Neural cell (in vitro differentiated cells): Measurements from ENCODE around the gene CYP46A1. TPM values are rescaled to one million over a fixed set of nuclear protein-coding genes. Genes with fewer than 3 reads are reported as not detected.

Source experiments
- H2AFZ ChIP-seq: fragments of 200-600, 300-800 bp; sonication (generic), shearing (Covaris generic); 2 replicates; pipeline ENCODE4 v1.6.0; 2014; ENCODE audit warnings: low read depth, mild to moderate bottlenecking, antibody characterized with exemption, low read length, moderate library complexity
- H3F3A ChIP-seq: fragments of 200-600 bp; shearing (Covaris generic); 2 replicates; pipeline ENCODE4 v1.6.1; 2016; ENCODE audit warnings: mild to moderate bottlenecking, moderate library complexity, mixed read lengths, antibody characterized with exemption, low read length; ENCODE audit not compliant: insufficient read depth, poor library complexity, severe bottlenecking
- H3K27ac ChIP-seq: fragments of 200-600, 300-800 bp; sonication (generic), shearing (Covaris generic); 2 replicates; pipeline ENCODE4 v1.5.1; 2014; ENCODE audit warnings: mild to moderate bottlenecking, low read length, moderate library complexity
- H3K27me3 ChIP-seq: fragments of 300-800, 200-600 bp; sonication (generic), shearing (Covaris generic); 2 replicates; pipeline ENCODE4 v1.6.0; 2014; ENCODE audit warnings: mild to moderate bottlenecking, low read depth, low read length, moderate library complexity; ENCODE audit not compliant: insufficient read depth
- H3K36me3 ChIP-seq: fragments of 300-800, 200-600 bp; sonication (generic), shearing (Covaris generic); 2 replicates; pipeline ENCODE4 v1.5.1; 2014; ENCODE audit warnings: mild to moderate bottlenecking, antibody characterized with exemption, low read length, moderate library complexity; ENCODE audit not compliant: insufficient read depth
- H3K4me2 ChIP-seq: fragments of 300-800, 200-600 bp; sonication (generic), shearing (Covaris generic); 2 replicates; pipeline ENCODE4 v1.6.0; 2014; ENCODE audit warnings: mild to moderate bottlenecking, low read length
- H3K4me3 ChIP-seq: fragments of 300-800, 200-600 bp; sonication (generic), shearing (Covaris generic); 2 replicates; pipeline ENCODE4 v1.5.1; 2014; ENCODE audit warnings: mild to moderate bottlenecking, low read length, moderate library complexity
- H3K79me2 ChIP-seq: fragments of 200-600 bp; shearing (Covaris generic); replicated peaks from 2 replicates; pipeline ENCODE4 v1.6.0; 2014; ENCODE audit warnings: mild to moderate bottlenecking, low read length, moderate library complexity; ENCODE audit not compliant: insufficient read depth
- H3K9ac ChIP-seq: fragments of 300-800, 200-600 bp; sonication (generic), shearing (Covaris generic); 2 replicates; pipeline ENCODE4 v1.6.1; 2016; ENCODE audit warnings: mild to moderate bottlenecking, low read length, mixed read lengths
- H3K9me2 ChIP-seq: fragments of 200-600 bp; shearing (Covaris generic); 2 replicates; pipeline ENCODE4 v1.6.1; 2016; ENCODE audit warnings: mild to moderate bottlenecking, low read length, mixed read lengths; ENCODE audit not compliant: insufficient read depth
- H3K9me3 ChIP-seq: fragments of 200-600, 300-800 bp; sonication (generic), shearing (Covaris generic); 2 replicates; pipeline ENCODE4 v1.6.1; 2016; ENCODE audit warnings: mild to moderate bottlenecking, mixed run types, low read length, moderate library complexity, mixed read lengths
- H4K20me1 ChIP-seq: fragments of 200-600 bp; shearing (Covaris generic); 2 replicates; pipeline ENCODE4 v1.6.1; 2016; ENCODE audit warnings: mild to moderate bottlenecking, mixed run types; ENCODE audit not compliant: insufficient read depth
- CTCF ChIP-seq: fragments of 450-650 bp; IDR thresholded peaks from 2 replicates; pipeline ENCODE4 v1.5.1; 2014; ENCODE audit warnings: antibody characterized with exemption, mild to moderate bottlenecking, moderate library complexity; ENCODE audit not compliant: poor library complexity, severe bottlenecking
- EP300 ChIP-seq: fragments of 450-650 bp; conservative IDR thresholded peaks from 2 replicates; pipeline ENCODE4 v1.6.1; 2014; ENCODE audit warnings: antibody characterized with exemption, mild to moderate bottlenecking, moderate library complexity; ENCODE audit not compliant: poor library complexity, severe bottlenecking
- EZH2 ChIP-seq: fragments of 200-600, 300-800 bp; shearing (Covaris generic), sonication (generic); IDR thresholded peaks from 2 replicates; pipeline ENCODE4 v1.6.1; 2014; ENCODE audit warnings: antibody characterized with exemption, low read length, borderline replicate concordance, mild to moderate bottlenecking; ENCODE audit not compliant: insufficient read depth, poor library complexity, severe bottlenecking
- MXI1 ChIP-seq: fragments of 450-650 bp; conservative IDR thresholded peaks from 2 replicates; pipeline ENCODE4 v1.6.1; 2014; ENCODE audit warnings: antibody characterized with exemption, mild to moderate bottlenecking; ENCODE audit not compliant: poor library complexity, severe bottlenecking
- POLR2AphosphoS5 ChIP-seq: IDR thresholded peaks from 2 replicates; pipeline ENCODE4 v1.6.1; 2012
- RAD21 ChIP-seq: fragments of 450-650 bp; conservative IDR thresholded peaks from 2 replicates; pipeline ENCODE4 v1.6.1; 2014; ENCODE audit warnings: antibody characterized with exemption, mild to moderate bottlenecking, moderate library complexity
- REST ChIP-seq: IDR thresholded peaks from 2 replicates; pipeline ENCODE4 v1.6.1; 2012; ENCODE audit warnings: borderline replicate concordance
- SMC3 ChIP-seq: fragments of 450-650 bp; conservative IDR thresholded peaks from 2 replicates; pipeline ENCODE4 v1.6.1; 2014; ENCODE audit warnings: antibody characterized with exemption, mild to moderate bottlenecking, moderate library complexity; ENCODE audit not compliant: poor library complexity
- TAF1 ChIP-seq: IDR thresholded peaks from 2 replicates; pipeline ENCODE4 v1.6.1; 2012; ENCODE audit warnings: low read depth
- polyA plus RNA-seq: library from polyadenylated mRNA; depleted of rRNA; stranded (reverse); fragments of >200 nt; gene quantifications from 2 replicates; pipeline ENCODE4 v1.2.3, GENCODE V29; 2014

CYP46A1 gene
- polyA plus RNA-seq, 1 donor from 2014 or later = 5.4 TPM

- H3K9me2 ChIP-seq = no peaks in the 10 kb centered on the region
- no peak overlapping the region for H3K9ac ChIP-seq
- H3K27ac ChIP-seq = no peak overlapping the region
- no peaks in the 10 kb centered on the region for H3K27me3 ChIP-seq
- H3K36me3 ChIP-seq = no peaks in the 10 kb centered on the region
- H3K9me3 ChIP-seq = no peaks in the 10 kb centered on the region
- H2AFZ ChIP-seq = no peak overlapping the region
- no peak overlapping the region for H3K4me3 ChIP-seq
- no peaks in the 10 kb centered on the region for H4K20me1 ChIP-seq
- no peaks in the 10 kb centered on the region for H3F3A ChIP-seq
- H3K79me2 ChIP-seq = no peaks in the 10 kb centered on the region
- H3K4me2 ChIP-seq = no peak overlapping the region
- TF ChIP-seq TAF1 = no peak
- TF ChIP-seq EP300 = no peak
- no peak for TF ChIP-seq RAD21
- no peak for TF ChIP-seq MXI1
- TF ChIP-seq SMC3 = no peak
- TF ChIP-seq REST = no peak
- no peak for TF ChIP-seq CTCF
- no peak for TF ChIP-seq EZH2
- TF ChIP-seq POLR2AphosphoS5 = no peak
These were observed 73.4 kb downstream of the CYP46A1 start for GRCh38 chr14:99757331-99758070.

GRCh38 chr14:99758121-99758821 is 74.2 kb downstream of the CYP46A1 start:
- Histone ChIP-seq H3K9ac (no peak overlapping the region), H3K9me3 (no peaks in the 10 kb centered on the region), H4K20me1 (no peaks in the 10 kb centered on the region), H3K36me3 (no peaks in the 10 kb centered on the region), H3K9me2 (no peaks in the 10 kb centered on the region), H3K27ac (no peak overlapping the region), H3K79me2 (no peaks in the 10 kb centered on the region), H3K4me3 (no peak overlapping the region), H3K27me3 (no peaks in the 10 kb centered on the region), H3K4me2 (no peak overlapping the region), H3F3A (no peaks in the 10 kb centered on the region), H2AFZ (no peak overlapping the region)
- TF ChIP-seq EP300 (no peak), RAD21 (no peak), CTCF (no peak), REST (no peak), TAF1 (no peak), POLR2AphosphoS5 (no peak), EZH2 (no peak), MXI1 (no peak), SMC3 (no peak)
